ENCODE results near the gene SNX20.

DNA sequence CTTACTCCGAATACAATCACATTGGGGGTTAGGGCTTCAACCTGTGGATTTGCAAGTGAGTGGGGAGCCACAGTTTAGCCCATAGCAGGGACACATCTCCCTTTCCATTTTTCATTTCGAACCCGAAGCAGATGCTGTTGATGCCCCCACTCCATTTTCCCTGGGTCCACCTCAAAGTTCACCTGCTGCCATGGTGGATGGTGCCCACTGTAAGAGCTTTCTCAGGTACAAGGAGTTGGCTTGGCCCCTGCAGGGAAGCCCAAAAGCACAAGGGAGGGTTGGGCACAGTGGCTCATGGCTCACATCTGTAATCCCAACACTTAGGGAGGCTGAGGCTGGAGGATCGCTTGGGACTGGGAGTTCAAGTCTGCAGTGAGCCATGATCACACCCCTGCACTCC lies 51.8 kb downstream of the SNX20 start:
- TF ChIP-seq, protein P1, sequence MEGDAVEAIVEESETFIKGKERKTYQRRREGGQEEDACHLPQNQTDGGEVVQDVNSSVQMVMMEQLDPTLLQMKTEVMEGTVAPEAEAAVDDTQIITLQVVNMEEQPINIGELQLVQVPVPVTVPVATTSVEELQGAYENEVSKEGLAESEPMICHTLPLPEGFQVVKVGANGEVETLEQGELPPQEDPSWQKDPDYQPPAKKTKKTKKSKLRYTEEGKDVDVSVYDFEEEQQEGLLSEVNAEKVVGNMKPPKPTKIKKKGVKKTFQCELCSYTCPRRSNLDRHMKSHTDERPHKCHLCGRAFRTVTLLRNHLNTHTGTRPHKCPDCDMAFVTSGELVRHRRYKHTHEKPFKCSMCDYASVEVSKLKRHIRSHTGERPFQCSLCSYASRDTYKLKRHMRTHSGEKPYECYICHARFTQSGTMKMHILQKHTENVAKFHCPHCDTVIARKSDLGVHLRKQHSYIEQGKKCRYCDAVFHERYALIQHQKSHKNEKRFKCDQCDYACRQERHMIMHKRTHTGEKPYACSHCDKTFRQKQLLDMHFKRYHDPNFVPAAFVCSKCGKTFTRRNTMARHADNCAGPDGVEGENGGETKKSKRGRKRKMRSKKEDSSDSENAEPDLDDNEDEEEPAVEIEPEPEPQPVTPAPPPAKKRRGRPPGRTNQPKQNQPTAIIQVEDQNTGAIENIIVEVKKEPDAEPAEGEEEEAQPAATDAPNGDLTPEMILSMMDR (IDR thresholded peaks at IDR 0.05) = no peak
- TF ChIP-seq POLR2A (IDR thresholded peaks at IDR 0.05) (no peak), POLR2AphosphoS5 (IDR thresholded peaks at IDR 0.05) (no peak)

Measured in prostate gland (tissue), 2 donors.